Transverse colon (tissue), 4 donors: ENCODE results near the gene IGFBP1. TPM values are rescaled to one million over a fixed set of nuclear protein-coding genes. Genes with fewer than 3 reads are reported as not detected.
"Not testable (repeated sequence)": the region's sequence is repeated elsewhere in the genome, so short reads cannot be mapped to it uniquely, and the experiment has no call there.

Experiments used
- DNase-seq: peaks from one replicate; pipeline ENCODE4 v3.0.0-alpha.2; 2019
- H3K27ac ChIP-seq, 4 donors: fragments of 200-600 bp; sonication (generic); 2 replicates each; pipeline ENCODE4 v1.5.1; 2016 to 2018; ENCODE audit warnings: inconsistent platforms in 4 of 4
- H3K27me3 ChIP-seq: fragments of 200-600 bp; sonication (generic); 2 replicates; pipeline ENCODE4 v1.5.1; 2017; ENCODE audit warnings: inconsistent platforms
- H3K36me3 ChIP-seq, 4 donors: fragments of 200-600 bp; sonication (generic); 2 replicates each; pipeline ENCODE4 v1.5.1; 2017 to 2019; ENCODE audit warnings: inconsistent platforms in 4 of 4
- H3K4me1 ChIP-seq, 4 donors: fragments of 200-600 bp; sonication (generic); 2 replicates each; pipeline ENCODE4 v1.5.1; 2017 to 2020; ENCODE audit warnings: inconsistent platforms in 4 of 4
- H3K4me3 ChIP-seq, 4 donors: fragments of 200-600 bp; sonication (generic); 1 replicate in 1 of 4; 2 replicates in 3 of 4; pipeline versions ENCODE4 v1.5.1 to v1.6.1; 2017 to 2019; ENCODE audit warnings: inconsistent platforms in 4 of 4
- H3K9me3 ChIP-seq, 2 donors: fragments of 200-600 bp; sonication (generic); 2 replicates each; pipeline ENCODE4 v1.5.1; 2017 to 2019; ENCODE audit warnings: inconsistent platforms in 2 of 2
- EP300 ChIP-seq: sonication (generic); formaldehyde crosslinking; IDR thresholded peaks from one replicate; pipeline ENCODE4 v1.6.1; 2017; ENCODE audit warnings: antibody characterized with exemption, low read depth
- POLR2A ChIP-seq: fragments of 450-650 bp; IDR thresholded peaks from one replicate; pipeline ENCODE4 v1.6.1; 2016; ENCODE audit warnings: antibody characterized with exemption, mild to moderate bottlenecking, moderate library complexity
- POLR2AphosphoS5 ChIP-seq, 3 donors: sonication (generic); formaldehyde crosslinking; IDR thresholded peaks; one replicate each; pipeline ENCODE4 v1.6.1; 2016; ENCODE audit warnings: antibody characterized with exemption in 3 of 3
- WGBS, 2 donors: methylation state at CpG; one replicate each; pipeline ENCODE4 v1.1.5; 2018; ENCODE audit warnings: low coverage in 1 of 2; 5-methylcytosine and 5-hydroxymethylcytosine counted together
- in situ Hi-C, 4 donors: fragments of 200-750 bp; cut with MboI; loops; one replicate each; pipeline versions ENCODE4 v1.15.0 to v1.15.1; 2017; ENCODE audit warnings: low sequenced_read_pairs in 3 of 4, low pct_ligation_motif_present in 1 of 4, low pct_unique_long_range_greater_than_20kb in 1 of 4
- intact Hi-C: fragments of 100-400 bp; cut with DNase I; formaldehyde crosslinking; loops from one replicate; pipeline ENCODE4 v1.15.1; 2023; ENCODE audit warnings: low total_unique reads
- small RNA-seq, 4 donors: library from RNA; depleted of rRNA; stranded (forward); fragments of <200 nt; gene quantifications; one replicate each; pipeline ENCODE3, GENCODE V24; 2016
- total RNA-seq, 4 donors: library from RNA; depleted of rRNA; stranded (reverse); fragments of >200 nt; gene quantifications; one replicate each; pipeline ENCODE4 v1.1.0, GENCODE V29; 2016
- TF ChIP-seq, protein P1 (sequence below), 5 experiments: fragments of 200-600 bp in 3 of 5; fragments of 450-650 bp in 2 of 5; sonication (generic) in 3 of 5; IDR thresholded peaks; 1 replicate in 2 of 5; 2 replicates in 3 of 5; pipeline ENCODE4 v1.5.1; 2016 to 2017; ENCODE audit warnings: antibody characterized with exemption in 5 of 5, inconsistent platforms in 3 of 5, mild to moderate bottlenecking in 2 of 5, moderate library complexity in 1 of 5

The IGFBP1 gene
- total RNA-seq, 4 donors from 2014 or later, result not detected

DNA sequence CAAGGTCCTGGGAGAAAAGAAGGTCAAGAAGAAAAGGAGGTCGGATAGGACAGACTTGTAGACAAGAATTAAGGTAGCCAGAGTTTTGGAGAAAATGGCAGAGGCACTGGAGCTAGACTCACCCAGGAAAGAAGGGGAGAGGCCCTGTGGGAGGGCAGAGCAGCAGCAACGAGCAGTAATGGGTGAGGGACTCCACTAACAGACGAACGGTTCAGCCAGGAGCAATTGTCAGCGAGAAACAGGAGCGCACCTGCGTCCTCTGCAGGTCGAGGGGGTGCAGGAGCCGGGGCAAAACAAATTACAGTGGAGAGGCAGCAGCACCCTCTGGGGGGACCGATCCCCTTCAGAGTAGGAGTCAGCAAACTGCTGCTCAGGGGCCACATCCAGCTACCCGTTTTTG lies 51.3 kb downstream of the IGFBP1 start:
- TF ChIP-seq, protein P1, sequence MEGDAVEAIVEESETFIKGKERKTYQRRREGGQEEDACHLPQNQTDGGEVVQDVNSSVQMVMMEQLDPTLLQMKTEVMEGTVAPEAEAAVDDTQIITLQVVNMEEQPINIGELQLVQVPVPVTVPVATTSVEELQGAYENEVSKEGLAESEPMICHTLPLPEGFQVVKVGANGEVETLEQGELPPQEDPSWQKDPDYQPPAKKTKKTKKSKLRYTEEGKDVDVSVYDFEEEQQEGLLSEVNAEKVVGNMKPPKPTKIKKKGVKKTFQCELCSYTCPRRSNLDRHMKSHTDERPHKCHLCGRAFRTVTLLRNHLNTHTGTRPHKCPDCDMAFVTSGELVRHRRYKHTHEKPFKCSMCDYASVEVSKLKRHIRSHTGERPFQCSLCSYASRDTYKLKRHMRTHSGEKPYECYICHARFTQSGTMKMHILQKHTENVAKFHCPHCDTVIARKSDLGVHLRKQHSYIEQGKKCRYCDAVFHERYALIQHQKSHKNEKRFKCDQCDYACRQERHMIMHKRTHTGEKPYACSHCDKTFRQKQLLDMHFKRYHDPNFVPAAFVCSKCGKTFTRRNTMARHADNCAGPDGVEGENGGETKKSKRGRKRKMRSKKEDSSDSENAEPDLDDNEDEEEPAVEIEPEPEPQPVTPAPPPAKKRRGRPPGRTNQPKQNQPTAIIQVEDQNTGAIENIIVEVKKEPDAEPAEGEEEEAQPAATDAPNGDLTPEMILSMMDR (IDR thresholded peaks at IDR 0.05), result no peak
- no peak for TF ChIP-seq EP300
- no peak for TF ChIP-seq POLR2AphosphoS5 (IDR thresholded peaks at IDR 0.05)
- TF ChIP-seq POLR2A, result no peak
- in situ Hi-C loops, result no loop called here
- Histone ChIP-seq H3K27me3 (no peaks in the 10 kb centered on the region), H3K36me3 (no peaks in the 10 kb centered on the region), H3K27ac (no peak overlapping the region), H3K9me3 (no peaks in the 10 kb centered on the region), H3K4me1 (no peaks in the 10 kb centered on the region), H3K4me3 (no peak overlapping the region)
- WGBS, 2 donors, result 86 to 90% methylated on average over 1 to 11 of the region's 11 CpGs
- no peak for DNase-seq
- intact Hi-C loops, result no loop called here

DNA sequence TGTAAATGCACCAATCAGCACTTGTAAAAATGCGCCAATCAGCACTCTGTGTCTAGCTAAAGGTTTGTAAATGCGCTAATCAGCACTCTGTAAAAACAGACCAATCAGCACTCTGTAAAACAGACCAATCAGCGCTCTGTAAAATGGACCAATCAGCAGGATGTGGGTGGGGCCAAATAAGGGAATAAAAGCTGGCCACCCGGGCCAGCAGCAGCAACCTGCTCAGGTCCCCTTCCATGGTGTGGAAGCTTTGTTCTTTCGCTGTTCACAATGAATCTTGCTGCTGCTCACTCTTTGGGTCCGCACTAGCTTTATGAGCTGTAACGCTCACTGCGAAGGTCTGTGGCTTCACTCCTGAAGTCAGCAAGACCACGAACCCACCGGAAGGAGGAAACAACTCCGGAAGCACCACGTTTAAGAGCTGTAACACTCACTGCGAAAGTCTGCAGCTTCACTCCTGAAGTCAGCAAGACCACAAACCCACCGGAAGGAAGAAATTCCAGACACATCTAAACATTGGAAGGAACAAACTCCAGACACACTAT lies 52.0 kb downstream of the IGFBP1 start:
- H3K27ac ChIP-seq, DNase-seq, H3K4me3 ChIP-seq, in situ Hi-C loops, H3K36me3 ChIP-seq, H3K27me3 ChIP-seq, intact Hi-C loops, H3K9me3 ChIP-seq, H3K4me1 ChIP-seq: not testable (repeated sequence)
- WGBS, 2 donors, result 67 to 74% methylated on average over 6 to 14 of the region's 14 CpGs

DNA sequence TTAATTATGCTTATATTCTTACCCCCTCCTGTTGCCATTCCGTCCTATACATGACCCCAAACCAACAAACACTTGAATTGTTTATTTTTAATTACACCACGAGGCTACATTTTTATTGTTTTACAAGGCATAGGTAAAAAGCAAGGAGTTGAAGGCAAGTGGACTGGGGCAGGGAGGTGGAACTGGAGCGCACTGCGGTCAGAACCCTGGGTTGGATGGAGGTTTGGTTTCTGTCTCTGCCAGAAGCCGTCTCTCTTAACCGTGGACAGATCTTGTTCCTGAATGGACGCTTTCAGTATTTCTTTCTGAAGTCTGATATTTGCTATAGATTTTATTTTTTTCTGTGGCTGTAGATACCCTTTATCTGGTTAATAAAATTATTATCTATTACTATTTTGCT lies 52.7 kb downstream of the IGFBP1 start:
- in situ Hi-C loops (no loop called here), intact Hi-C loops (no loop called here)
- no peak for DNase-seq
- H3K4me1 ChIP-seq, result no peaks in the 10 kb centered on the region
- no peaks in the 10 kb centered on the region for H3K9me3 ChIP-seq
- no peak overlapping the region for H3K27ac ChIP-seq
- no peaks in the 10 kb centered on the region for H3K27me3 ChIP-seq
- TF ChIP-seq POLR2A, result no peak
- TF ChIP-seq EP300, result no peak
- TF ChIP-seq, protein P1 (IDR thresholded peaks at IDR 0.05), result no peak
- 50 to 64% methylated on average over 7 of the region's 7 CpGs for WGBS, 2 donors
- no peaks in the 10 kb centered on the region for H3K36me3 ChIP-seq
- no peak overlapping the region for H3K4me3 ChIP-seq

Small RNA genes within 50 kb of the gene (small RNA-seq; reads per million reads assigned to genes)
- 0 reads per million in 4 donors for gene RNU6-326P

Other genes starting within 250 kb of the IGFBP1 start
- gene CCDC201, start 15.4 kb upstream of the IGFBP1 start, total RNA-seq, result not detected
- 100 to 1,000 TPM in 1 of 4 donors, 10 to 100 TPM in 3; 25.4 to 118 (median 57.6) TPM for gene IGFBP3, start 32.8 kb downstream of the IGFBP1 start, total RNA-seq